K562 (cell line): ENCODE measurements around the gene INPPL1. TPM values are rescaled to one million over a fixed set of nuclear protein-coding genes. Genes with fewer than 3 reads are reported as not detected.

ENCODE experiments used
- CSDE1 ChIP-seq, 2 experiments: fragments of 450-650 bp; IDR thresholded peaks; 2 replicates each; pipeline ENCODE4 v1.6.1; 2016; ENCODE audit warnings: mild to moderate bottlenecking in 1 of 2
- CTBP1 ChIP-seq: fragments of 450-650 bp; IDR thresholded peaks from 2 replicates; pipeline ENCODE4 v1.6.1; 2016; ENCODE audit warnings: borderline replicate concordance
- CXXC5 ChIP-seq: fragments of 250-450 bp; sonication (Bioruptor Pico); IDR thresholded peaks from 2 replicates; pipeline ENCODE4 v1.8.0; 2022; ENCODE audit warnings: inconsistent platforms, mild to moderate bottlenecking, moderate library complexity
- ETV1 ChIP-seq: fragments of 450-650 bp; conservative IDR thresholded peaks from 2 replicates; pipeline ENCODE4 v1.6.1; 2016; ENCODE audit warnings: missing genetic modification characterization, control low read depth, low read depth, missing compliant biosample characterization
- FOXA3 ChIP-seq, 2 experiments: fragments of 450-650 bp in 1 of 2; sonication (generic) in 1 of 2; formaldehyde crosslinking; IDR thresholded peaks in 1 of 2; conservative IDR thresholded peaks in 1 of 2; 2 replicates each; pipeline versions ENCODE4 v1.4.0 to v1.8.0; 2020 to 2022; ENCODE audit warnings: mild to moderate bottlenecking in 2 of 2, missing genetic modification reagents in 1 of 2
- GATA2 ChIP-seq: sonication (generic); formaldehyde crosslinking; IDR thresholded peaks from 2 replicates; pipeline ENCODE4 v1.4.0; 2020; ENCODE audit warnings: mild to moderate bottlenecking, missing genetic modification reagents
- GTF2A2 ChIP-seq: IDR thresholded peaks from 2 replicates; pipeline ENCODE4 v1.6.1; 2016; ENCODE audit warnings: mild to moderate bottlenecking, missing genetic modification characterization, missing compliant biosample characterization
- JUND ChIP-seq, 2 experiments: IDR thresholded peaks; 2 replicates in 1 of 2; 3 replicates in 1 of 2; pipeline ENCODE4 v1.6.1; 2011; ENCODE audit warnings: borderline replicate concordance in 2 of 2, low read depth in 2 of 2, low read length in 2 of 2, improper control_type of control experiment in 1 of 2, missing biosample characterization in 1 of 2, missing genetic modification characterization in 1 of 2, missing genetic modification reagents in 1 of 2
- NCOA6 ChIP-seq: fragments of 450-650 bp; IDR thresholded peaks from 2 replicates; pipeline ENCODE4 v1.6.1; 2017; ENCODE audit warnings: mild to moderate bottlenecking
- POLR2G ChIP-seq: fragments of 200-400 bp; formaldehyde crosslinking; IDR thresholded peaks from 2 replicates; pipeline ENCODE4 v1.6.1; 2017; ENCODE audit warnings: low read depth, mild to moderate bottlenecking, antibody characterized with exemption, low read length, moderate library complexity
- THRAP3 ChIP-seq: fragments of 450-650 bp; IDR thresholded peaks from 2 replicates; pipeline ENCODE4 v1.6.1; 2016; ENCODE audit warnings: mild to moderate bottlenecking, inconsistent platforms, borderline replicate concordance
- U2AF2 ChIP-seq: fragments of 200-400 bp; formaldehyde crosslinking; optimal IDR thresholded peaks from 2 replicates; pipeline ENCODE3; 2017; ENCODE audit warnings: low read depth, mild to moderate bottlenecking, low read length
- ZNF23 ChIP-seq: fragments of 250-450 bp; sonication (Bioruptor Pico); IDR thresholded peaks from 2 replicates; pipeline ENCODE4 v1.4.0; 2020; ENCODE audit warnings: mild to moderate bottlenecking
- ZZZ3 ChIP-seq: fragments of 450-650 bp; IDR thresholded peaks from 2 replicates; pipeline ENCODE4 v1.6.1; 2016; ENCODE audit warnings: antibody characterized with exemption, mild to moderate bottlenecking, moderate library complexity
- polyA plus RNA-seq, 8 experiments: library from polyadenylated mRNA; depleted of rRNA in 4 of 8; stranded (reverse) in 5 of 8; unstranded in 3 of 8; fragments of >200 nt; fragmentation: Nextera tagmentation in 2 of 8; fragmentation: Illumina TruSeq in 1 of 8; extraction: Ambion mirVana in 2 of 8; extraction: Trizol in 1 of 8; gene quantifications; 2 replicates each; pipeline versions ENCODE4 v1.2.1 to v1.2.3, GENCODE V29; 2011 to 2014; ENCODE audit warnings: inconsistent platforms in 1 of 8, missing spikeins in 1 of 8
- total RNA-seq, 7 experiments: library from RNA; depleted of rRNA in 6 of 7; stranded (reverse); fragments of >200 nt in 6 of 7; fragmentation: Illumina TruSeq in 2 of 7; extraction: Trizol in 2 of 7; gene quantifications; 2 replicates each; pipeline versions ENCODE4 v1.2.1 to v1.2.3, GENCODE V29; 2011 to 2021; ENCODE audit warnings: low replicate concordance in 1 of 7
- TF ChIP-seq, protein P1 (sequence below): fragments of 450-650 bp; IDR thresholded peaks from 2 replicates; pipeline ENCODE4 v1.6.1; 2017; ENCODE audit warnings: mild to moderate bottlenecking, moderate library complexity
- TF ChIP-seq, protein P2 (sequence below): sonication (generic); formaldehyde crosslinking; IDR thresholded peaks from 2 replicates; pipeline ENCODE4 v1.8.1; 2023; ENCODE audit warnings: mild to moderate bottlenecking, missing genetic modification reagents
- TF ChIP-seq, protein P3 (sequence below): sonication (generic); formaldehyde crosslinking; IDR thresholded peaks from 2 replicates; pipeline ENCODE4 v1.8.0; 2022; ENCODE audit warnings: mild to moderate bottlenecking, missing genetic modification reagents

Gene INPPL1
- total and polyA plus RNA-seq, 9 of the 15 experiments (the other 6 are each of a cell fraction or from before 2014, with no cell fraction given), result 0.55 to 137 (median 61.6) TPM

DNA sequence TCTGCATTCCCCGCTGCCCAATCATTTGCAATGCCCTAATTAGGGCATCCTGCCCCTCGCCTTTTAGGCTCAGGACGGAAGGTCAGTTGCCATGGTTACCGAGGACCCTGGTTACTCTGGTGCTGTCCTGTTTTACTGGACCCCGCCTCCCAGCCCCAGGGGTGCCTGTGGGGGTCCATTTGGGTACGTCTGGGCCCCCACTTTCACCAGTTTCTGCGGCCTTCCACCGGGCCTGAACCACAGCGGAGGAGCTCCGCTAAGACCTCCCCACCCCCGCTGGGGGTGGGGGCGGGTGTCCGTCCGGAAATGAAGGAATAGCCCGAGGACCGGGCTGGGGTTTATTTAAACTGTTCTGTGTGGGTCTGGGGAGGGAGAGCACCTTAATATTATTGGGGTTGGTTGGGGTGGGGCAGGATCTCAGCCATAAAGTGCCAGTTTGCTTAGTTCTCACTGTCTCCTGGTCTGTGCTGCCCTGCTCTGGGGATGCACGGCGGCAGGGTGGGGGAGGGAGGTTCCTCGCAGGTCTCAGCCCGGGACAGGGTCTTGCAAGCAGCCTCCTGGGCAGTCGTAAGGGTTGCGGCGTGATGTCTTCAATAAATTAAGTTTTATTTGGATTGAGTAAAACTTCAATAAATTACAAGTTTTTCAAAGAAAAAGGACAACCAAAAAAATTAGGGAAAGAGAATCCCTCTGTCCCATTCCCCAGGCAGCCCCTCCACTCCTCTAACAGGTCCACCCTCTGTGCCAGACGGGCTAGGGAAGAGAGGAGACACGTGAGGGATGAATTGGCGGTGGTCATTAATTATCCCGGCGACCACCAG is 14.1 kb downstream of the INPPL1 start (continued):
- TF ChIP-seq, protein P1, sequence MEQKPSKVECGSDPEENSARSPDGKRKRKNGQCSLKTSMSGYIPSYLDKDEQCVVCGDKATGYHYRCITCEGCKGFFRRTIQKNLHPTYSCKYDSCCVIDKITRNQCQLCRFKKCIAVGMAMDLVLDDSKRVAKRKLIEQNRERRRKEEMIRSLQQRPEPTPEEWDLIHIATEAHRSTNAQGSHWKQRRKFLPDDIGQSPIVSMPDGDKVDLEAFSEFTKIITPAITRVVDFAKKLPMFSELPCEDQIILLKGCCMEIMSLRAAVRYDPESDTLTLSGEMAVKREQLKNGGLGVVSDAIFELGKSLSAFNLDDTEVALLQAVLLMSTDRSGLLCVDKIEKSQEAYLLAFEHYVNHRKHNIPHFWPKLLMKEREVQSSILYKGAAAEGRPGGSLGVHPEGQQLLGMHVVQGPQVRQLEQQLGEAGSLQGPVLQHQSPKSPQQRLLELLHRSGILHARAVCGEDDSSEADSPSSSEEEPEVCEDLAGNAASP, result no peak
- TF ChIP-seq ETV1 (tag), result no peak
- no peak for TF ChIP-seq U2AF2
- TF ChIP-seq ZNF23 (CRISPR knock-in tag), result no peak
- TF ChIP-seq CSDE1 (IDR thresholded peaks at IDR 0.05), result peak in 1 of 2 experiments; percentile 70; a peak in 2 of 4 replicates
- no peak for TF ChIP-seq NCOA6
- TF ChIP-seq, protein P2, sequence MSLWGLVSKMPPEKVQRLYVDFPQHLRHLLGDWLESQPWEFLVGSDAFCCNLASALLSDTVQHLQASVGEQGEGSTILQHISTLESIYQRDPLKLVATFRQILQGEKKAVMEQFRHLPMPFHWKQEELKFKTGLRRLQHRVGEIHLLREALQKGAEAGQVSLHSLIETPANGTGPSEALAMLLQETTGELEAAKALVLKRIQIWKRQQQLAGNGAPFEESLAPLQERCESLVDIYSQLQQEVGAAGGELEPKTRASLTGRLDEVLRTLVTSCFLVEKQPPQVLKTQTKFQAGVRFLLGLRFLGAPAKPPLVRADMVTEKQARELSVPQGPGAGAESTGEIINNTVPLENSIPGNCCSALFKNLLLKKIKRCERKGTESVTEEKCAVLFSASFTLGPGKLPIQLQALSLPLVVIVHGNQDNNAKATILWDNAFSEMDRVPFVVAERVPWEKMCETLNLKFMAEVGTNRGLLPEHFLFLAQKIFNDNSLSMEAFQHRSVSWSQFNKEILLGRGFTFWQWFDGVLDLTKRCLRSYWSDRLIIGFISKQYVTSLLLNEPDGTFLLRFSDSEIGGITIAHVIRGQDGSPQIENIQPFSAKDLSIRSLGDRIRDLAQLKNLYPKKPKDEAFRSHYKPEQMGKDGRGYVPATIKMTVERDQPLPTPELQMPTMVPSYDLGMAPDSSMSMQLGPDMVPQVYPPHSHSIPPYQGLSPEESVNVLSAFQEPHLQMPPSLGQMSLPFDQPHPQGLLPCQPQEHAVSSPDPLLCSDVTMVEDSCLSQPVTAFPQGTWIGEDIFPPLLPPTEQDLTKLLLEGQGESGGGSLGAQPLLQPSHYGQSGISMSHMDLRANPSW (CRISPR knock-in tag), result no peak
- no peak for TF ChIP-seq CXXC5 (CRISPR knock-in tag)
- TF ChIP-seq CTBP1, result no peak
- peak; percentile 41 for TF ChIP-seq POLR2G
- no peak for TF ChIP-seq THRAP3
- TF ChIP-seq JUND (IDR thresholded peaks at IDR 0.05; ENCODE audit: borderline replicate concordance, low read depth, low read length), result no peak
- TF ChIP-seq JUND (tag; IDR thresholded peaks at IDR 0.05; ENCODE audit: borderline replicate concordance, low read depth, low read length), result no peak
- no peak for TF ChIP-seq ZZZ3
- no peak for TF ChIP-seq GATA2
- TF ChIP-seq FOXA3 (CRISPR knock-in tag; conservative IDR thresholded peaks at IDR 0.05 in 1 of 2, IDR thresholded peaks at IDR 0.05 in 1 of 2), result no peak
- TF ChIP-seq, protein P3, sequence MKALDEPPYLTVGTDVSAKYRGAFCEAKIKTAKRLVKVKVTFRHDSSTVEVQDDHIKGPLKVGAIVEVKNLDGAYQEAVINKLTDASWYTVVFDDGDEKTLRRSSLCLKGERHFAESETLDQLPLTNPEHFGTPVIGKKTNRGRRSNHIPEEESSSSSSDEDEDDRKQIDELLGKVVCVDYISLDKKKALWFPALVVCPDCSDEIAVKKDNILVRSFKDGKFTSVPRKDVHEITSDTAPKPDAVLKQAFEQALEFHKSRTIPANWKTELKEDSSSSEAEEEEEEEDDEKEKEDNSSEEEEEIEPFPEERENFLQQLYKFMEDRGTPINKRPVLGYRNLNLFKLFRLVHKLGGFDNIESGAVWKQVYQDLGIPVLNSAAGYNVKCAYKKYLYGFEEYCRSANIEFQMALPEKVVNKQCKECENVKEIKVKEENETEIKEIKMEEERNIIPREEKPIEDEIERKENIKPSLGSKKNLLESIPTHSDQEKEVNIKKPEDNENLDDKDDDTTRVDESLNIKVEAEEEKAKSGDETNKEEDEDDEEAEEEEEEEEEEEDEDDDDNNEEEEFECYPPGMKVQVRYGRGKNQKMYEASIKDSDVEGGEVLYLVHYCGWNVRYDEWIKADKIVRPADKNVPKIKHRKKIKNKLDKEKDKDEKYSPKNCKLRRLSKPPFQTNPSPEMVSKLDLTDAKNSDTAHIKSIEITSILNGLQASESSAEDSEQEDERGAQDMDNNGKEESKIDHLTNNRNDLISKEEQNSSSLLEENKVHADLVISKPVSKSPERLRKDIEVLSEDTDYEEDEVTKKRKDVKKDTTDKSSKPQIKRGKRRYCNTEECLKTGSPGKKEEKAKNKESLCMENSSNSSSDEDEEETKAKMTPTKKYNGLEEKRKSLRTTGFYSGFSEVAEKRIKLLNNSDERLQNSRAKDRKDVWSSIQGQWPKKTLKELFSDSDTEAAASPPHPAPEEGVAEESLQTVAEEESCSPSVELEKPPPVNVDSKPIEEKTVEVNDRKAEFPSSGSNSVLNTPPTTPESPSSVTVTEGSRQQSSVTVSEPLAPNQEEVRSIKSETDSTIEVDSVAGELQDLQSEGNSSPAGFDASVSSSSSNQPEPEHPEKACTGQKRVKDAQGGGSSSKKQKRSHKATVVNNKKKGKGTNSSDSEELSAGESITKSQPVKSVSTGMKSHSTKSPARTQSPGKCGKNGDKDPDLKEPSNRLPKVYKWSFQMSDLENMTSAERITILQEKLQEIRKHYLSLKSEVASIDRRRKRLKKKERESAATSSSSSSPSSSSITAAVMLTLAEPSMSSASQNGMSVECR (CRISPR knock-in tag), result no peak
- TF ChIP-seq GTF2A2 (tag), result no peak
